Left lung (tissue), 8 donors: Measurements from ENCODE around the gene NFKBIA. TPM values are rescaled to one million over a fixed set of nuclear protein-coding genes. Genes with fewer than 3 reads are reported as not detected.

ENCODE experiments used
- polyA plus RNA-seq, 6 donors: library from polyadenylated mRNA; unstranded; fragments of 120-200 nt; gene quantifications; one replicate each; pipeline ENCODE4 v1.2.1, GENCODE V29; 2013; ENCODE audit not compliant: insufficient read length in 6 of 6
- total RNA-seq, 2 donors: library from RNA; stranded (reverse); fragmentation: NEBNext Ultra II Directional; extraction: Animal tissue kit (Norgen Biotek cat#: 25700); gene quantifications; one replicate each; pipeline ENCODE4 v1.2.1, GENCODE V29; 2021
- donor health status: DM: no; HTN: yes; CAD: no.
- donor health status: DM: no; HTN: no; CAD: no.

NFKBIA gene
- total and polyA plus RNA-seq, 8 donors, result 74.7 to 348 (median 99.7) TPM

Other genes starting within 250 kb of the NFKBIA start
- gene PSMA6, start 112.4 kb downstream of the NFKBIA start, total RNA-seq, result 100 to 1,000 TPM; 139 to 258 TPM
- 100 to 1,000 TPM; 156 to 174 (median 163) TPM for gene PSMA6, start 112.4 kb downstream of the NFKBIA start, polyA plus RNA-seq
- gene INSM2, start 129.4 kb upstream of the NFKBIA start, total RNA-seq, result not detected
- under 1 TPM in 1 of 6 donors, not detected in 5; 0.06 TPM for gene INSM2, start 129.4 kb upstream of the NFKBIA start, polyA plus RNA-seq